ENCODE results near the gene PGAP6. TPM values are rescaled to one million over a fixed set of nuclear protein-coding genes. Genes with fewer than 3 reads are reported as not detected.

PGAP6 gene
- total and polyA plus RNA-seq, 9 of the 15 experiments (the other 6 are each of a cell fraction or from before 2014, with no cell fraction given), result 0.45 to 50.2 (median 39.3) TPM

DNA sequence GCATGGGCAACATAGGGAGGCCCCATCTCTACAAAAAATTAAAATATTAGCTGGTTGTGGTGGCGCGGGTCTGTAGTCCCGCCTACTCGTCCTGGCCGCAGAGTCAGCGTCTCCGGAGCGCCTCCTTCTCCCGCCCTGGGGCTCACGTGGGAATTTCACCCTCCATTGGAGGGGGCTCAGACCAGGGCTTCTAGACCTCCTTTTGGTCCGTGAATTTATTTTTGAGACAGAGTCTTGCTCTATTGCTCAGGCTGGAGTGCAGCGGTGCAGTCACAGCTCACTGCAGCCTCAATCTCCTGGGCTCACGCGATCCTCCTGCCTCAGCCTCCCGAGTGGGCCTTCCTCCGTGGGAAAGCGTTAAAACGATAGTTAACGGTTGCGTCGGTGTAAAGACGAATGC is 14.8 kb upstream of the PGAP6 start (continued):
- TF ChIP-seq ZNF407 (IDR thresholded peaks at IDR 0.05; ENCODE audit: low read depth), result no peak
- peak; percentile 60; the same call in 1 of the 2 replicates for TF ChIP-seq GATAD2B (IDR thresholded peaks at IDR 0.05; ENCODE audit: borderline replicate concordance)
- TF ChIP-seq ZSCAN29 (IDR thresholded peaks at IDR 0.05), result no peak
- TF ChIP-seq HMGN3 (IDR thresholded peaks at IDR 0.05; ENCODE audit: borderline replicate concordance, extremely low read depth, insufficient read length, low read depth, low read length), result no peak
- no peak for TF ChIP-seq ZNF133 (CRISPR knock-in tag; IDR thresholded peaks at IDR 0.05)
- no peak; the same call in 1 of the 2 replicates for TF ChIP-seq RBFOX2 (IDR thresholded peaks at IDR 0.05; ENCODE audit: low read depth, low read length)
- TF ChIP-seq, protein P1, sequence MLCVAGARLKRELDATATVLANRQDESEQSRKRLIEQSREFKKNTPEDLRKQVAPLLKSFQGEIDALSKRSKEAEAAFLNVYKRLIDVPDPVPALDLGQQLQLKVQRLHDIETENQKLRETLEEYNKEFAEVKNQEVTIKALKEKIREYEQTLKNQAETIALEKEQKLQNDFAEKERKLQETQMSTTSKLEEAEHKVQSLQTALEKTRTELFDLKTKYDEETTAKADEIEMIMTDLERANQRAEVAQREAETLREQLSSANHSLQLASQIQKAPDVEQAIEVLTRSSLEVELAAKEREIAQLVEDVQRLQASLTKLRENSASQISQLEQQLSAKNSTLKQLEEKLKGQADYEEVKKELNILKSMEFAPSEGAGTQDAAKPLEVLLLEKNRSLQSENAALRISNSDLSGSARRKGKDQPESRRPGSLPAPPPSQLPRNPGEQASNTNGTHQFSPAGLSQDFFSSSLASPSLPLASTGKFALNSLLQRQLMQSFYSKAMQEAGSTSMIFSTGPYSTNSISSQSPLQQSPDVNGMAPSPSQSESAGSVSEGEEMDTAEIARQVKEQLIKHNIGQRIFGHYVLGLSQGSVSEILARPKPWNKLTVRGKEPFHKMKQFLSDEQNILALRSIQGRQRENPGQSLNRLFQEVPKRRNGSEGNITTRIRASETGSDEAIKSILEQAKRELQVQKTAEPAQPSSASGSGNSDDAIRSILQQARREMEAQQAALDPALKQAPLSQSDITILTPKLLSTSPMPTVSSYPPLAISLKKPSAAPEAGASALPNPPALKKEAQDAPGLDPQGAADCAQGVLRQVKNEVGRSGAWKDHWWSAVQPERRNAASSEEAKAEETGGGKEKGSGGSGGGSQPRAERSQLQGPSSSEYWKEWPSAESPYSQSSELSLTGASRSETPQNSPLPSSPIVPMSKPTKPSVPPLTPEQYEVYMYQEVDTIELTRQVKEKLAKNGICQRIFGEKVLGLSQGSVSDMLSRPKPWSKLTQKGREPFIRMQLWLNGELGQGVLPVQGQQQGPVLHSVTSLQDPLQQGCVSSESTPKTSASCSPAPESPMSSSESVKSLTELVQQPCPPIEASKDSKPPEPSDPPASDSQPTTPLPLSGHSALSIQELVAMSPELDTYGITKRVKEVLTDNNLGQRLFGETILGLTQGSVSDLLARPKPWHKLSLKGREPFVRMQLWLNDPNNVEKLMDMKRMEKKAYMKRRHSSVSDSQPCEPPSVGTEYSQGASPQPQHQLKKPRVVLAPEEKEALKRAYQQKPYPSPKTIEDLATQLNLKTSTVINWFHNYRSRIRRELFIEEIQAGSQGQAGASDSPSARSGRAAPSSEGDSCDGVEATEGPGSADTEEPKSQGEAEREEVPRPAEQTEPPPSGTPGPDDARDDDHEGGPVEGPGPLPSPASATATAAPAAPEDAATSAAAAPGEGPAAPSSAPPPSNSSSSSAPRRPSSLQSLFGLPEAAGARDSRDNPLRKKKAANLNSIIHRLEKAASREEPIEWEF (CRISPR knock-in tag; IDR thresholded peaks at IDR 0.05), result no peak
- TF ChIP-seq ADNP (tag; IDR thresholded peaks at IDR 0.05), result no peak
- no peak for TF ChIP-seq RBM17 (IDR thresholded peaks at IDR 0.05; ENCODE audit: borderline replicate concordance, low read depth, low read length)
- TF ChIP-seq IFI16 (CRISPR knock-in tag; IDR thresholded peaks at IDR 0.05), result no peak
- no peak for TF ChIP-seq ZSCAN32 (CRISPR knock-in tag; IDR thresholded peaks at IDR 0.05)
- no peak for TF ChIP-seq POLR2AphosphoS2 (IDR thresholded peaks at IDR 0.05; ENCODE audit: low read length)
- peak; percentile 96 for TF ChIP-seq HDAC2 (IDR thresholded peaks at IDR 0.05)
- TF ChIP-seq HCFC1 (IDR thresholded peaks at IDR 0.05; ENCODE audit: low read depth, low read length), result peak; percentile 16; the same call in 1 of the 2 replicates
- TF ChIP-seq ZBTB9 (CRISPR knock-in tag; IDR thresholded peaks at IDR 0.05), result no peak; the same call in 1 of the 2 replicates

All from K562 (cell line).